Stomach (tissue), 4 donors: ENCODE data around the gene VILL.

ENCODE experiments used
- EP300 ChIP-seq: sonication (generic); formaldehyde crosslinking; IDR thresholded peaks from one replicate; pipeline ENCODE4 v1.6.1; 2017; ENCODE audit warnings: antibody characterized with exemption
- POLR2A ChIP-seq, 4 donors: fragments of 450-650 bp; IDR thresholded peaks; one replicate each; pipeline ENCODE4 v1.6.1; 2016; ENCODE audit warnings: antibody characterized with exemption in 4 of 4, control low read depth in 2 of 4, mild to moderate bottlenecking in 1 of 4, moderate library complexity in 1 of 4
- TF ChIP-seq, protein P1 (sequence below), 7 experiments: fragments of 450-650 bp in 4 of 7; fragments of 200-600 bp in 3 of 7; sonication (generic) in 3 of 7; IDR thresholded peaks; one replicate each; pipeline ENCODE4 v1.5.1; 2016 to 2019; ENCODE audit warnings: antibody characterized with exemption in 7 of 7, control low read depth in 2 of 7, mild to moderate bottlenecking in 1 of 7

DNA sequence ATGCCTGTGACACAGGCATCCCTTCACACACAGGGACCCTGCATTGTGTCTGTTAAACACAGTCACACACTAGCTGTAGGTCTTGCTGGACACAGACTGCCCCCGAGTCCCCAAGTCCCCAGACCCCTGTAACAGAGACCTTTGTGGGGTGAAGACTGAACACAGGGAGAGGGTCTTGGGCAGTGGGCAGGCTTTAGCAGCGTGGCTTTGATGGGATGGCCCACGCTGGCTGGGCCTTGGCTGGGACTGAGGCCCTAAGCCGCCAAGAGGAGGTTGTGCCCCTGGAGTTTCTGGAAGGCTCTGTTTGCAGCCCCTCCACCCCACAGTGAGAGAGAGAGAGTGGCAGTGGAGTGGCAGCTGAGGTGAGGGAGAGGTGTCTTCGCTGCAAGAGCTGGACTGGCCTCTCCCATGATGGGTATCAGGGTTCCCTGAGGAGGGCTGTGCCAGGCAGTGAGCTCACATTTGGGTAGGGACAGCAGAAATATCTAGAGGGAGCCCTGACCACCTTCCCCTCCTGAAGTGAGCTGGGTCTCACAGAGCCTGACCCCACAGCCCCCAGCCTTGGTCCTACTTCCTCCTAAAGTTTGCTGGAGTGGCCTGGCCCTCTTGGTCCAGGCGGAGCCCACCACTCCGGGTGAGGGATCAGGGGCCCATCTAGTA lies 635 bp upstream of the VILL start:
- TF ChIP-seq, protein P1, sequence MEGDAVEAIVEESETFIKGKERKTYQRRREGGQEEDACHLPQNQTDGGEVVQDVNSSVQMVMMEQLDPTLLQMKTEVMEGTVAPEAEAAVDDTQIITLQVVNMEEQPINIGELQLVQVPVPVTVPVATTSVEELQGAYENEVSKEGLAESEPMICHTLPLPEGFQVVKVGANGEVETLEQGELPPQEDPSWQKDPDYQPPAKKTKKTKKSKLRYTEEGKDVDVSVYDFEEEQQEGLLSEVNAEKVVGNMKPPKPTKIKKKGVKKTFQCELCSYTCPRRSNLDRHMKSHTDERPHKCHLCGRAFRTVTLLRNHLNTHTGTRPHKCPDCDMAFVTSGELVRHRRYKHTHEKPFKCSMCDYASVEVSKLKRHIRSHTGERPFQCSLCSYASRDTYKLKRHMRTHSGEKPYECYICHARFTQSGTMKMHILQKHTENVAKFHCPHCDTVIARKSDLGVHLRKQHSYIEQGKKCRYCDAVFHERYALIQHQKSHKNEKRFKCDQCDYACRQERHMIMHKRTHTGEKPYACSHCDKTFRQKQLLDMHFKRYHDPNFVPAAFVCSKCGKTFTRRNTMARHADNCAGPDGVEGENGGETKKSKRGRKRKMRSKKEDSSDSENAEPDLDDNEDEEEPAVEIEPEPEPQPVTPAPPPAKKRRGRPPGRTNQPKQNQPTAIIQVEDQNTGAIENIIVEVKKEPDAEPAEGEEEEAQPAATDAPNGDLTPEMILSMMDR (IDR thresholded peaks at IDR 0.05), result no peak
- TF ChIP-seq EP300, result no peak
- no peak for TF ChIP-seq POLR2A (IDR thresholded peaks at IDR 0.05)
